Non-pigmented ciliary epithelial cell (primary cell): ENCODE results near the gene CACNA2D2.

Source experiments
- DNase-seq: peaks from one replicate; pipeline ENCODE4 v3.0.0-alpha.2; 2010; ENCODE audit warnings: low read depth

CACNA2D2 gene

DNA sequence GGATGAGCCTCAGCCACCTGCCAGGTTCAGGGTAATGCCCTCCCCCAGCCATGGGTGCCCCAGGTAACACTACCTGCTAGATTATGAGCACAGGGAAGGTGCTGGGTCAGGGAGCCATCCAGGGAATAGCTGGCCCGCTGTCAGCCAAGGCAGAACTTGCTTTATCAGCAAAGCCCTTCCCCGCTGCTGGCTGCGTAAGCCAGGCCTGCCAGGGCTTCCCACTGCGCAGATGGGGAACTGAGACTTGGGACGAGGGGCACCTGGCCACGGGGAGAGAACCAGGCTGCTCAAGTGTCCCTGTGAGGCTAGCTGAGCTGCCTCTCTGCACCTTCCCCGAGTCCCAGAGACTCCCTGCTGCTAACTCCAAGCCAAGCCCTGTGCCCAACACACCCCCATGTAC is 45.4 kb downstream of the CACNA2D2 start:
- DNase-seq = no peak

DNA sequence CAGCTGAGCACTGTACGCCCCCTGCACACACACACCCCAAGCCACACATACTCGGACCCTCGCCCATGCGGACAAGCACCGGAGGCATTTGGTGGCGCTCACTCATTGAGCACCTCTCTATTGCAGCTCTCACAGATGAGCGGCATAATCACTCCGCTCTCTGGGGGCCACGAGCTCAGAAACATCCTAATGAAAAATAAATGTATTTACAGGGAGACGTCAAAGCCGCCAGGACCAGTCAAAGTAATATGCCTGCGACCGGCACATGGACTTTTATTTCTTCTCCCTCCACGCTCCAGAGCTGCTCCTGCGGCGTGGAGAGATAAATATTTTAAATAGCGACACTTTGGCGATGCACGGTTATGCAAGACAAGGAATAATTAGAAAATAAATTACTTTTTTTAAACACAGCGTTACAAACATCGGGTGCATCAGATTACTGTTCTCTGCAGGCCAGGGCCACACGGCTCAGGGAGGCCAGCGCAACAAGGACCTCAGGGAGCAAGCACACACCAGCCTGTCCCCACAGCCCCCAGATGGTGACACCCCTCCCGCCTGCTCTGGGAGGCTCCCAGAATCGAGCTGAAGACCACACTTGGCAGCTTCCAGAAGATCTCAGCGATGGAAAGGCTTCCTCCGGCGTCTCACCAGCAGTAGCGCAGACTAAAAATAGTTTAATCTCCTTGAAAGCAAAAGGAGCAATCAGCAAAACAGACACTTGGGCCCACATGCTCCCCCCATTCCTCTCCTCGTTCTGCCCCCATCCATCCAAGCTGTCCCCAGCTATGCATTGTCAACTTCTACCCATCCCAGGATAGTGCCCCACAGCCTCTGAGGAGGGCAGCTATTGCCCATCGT is 48.0 kb downstream of the CACNA2D2 start:
- no peak for DNase-seq

DNA sequence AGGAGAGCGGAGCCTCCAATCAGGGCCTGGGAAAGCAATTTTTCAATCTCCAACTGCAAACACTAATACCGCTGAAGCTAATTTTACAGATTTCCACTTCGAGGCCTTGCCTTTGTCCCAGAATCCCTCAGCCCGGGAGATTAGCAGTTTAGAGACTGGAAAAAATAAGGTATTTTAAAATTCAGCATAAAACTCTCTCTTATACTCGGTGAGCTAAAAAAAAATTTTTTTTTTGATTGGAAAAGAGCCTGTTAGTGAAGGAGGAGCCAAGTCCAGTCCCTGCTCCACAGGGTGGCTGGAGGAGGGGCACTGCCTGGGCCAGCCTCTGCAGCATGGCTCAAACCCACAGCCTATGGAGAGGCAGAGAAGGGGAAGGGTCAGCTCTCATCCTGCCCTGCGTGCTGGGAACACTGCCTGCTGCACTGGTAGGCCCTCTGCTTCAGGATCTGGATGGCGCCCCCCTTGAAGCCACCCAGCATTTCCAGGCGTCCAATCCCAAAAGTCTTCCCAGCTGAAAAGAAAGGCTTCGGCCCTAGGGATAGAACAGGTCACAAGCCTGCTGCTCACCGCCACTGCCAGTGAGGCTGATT is 48.9 kb downstream of the CACNA2D2 start:
- no peak for DNase-seq

DNA sequence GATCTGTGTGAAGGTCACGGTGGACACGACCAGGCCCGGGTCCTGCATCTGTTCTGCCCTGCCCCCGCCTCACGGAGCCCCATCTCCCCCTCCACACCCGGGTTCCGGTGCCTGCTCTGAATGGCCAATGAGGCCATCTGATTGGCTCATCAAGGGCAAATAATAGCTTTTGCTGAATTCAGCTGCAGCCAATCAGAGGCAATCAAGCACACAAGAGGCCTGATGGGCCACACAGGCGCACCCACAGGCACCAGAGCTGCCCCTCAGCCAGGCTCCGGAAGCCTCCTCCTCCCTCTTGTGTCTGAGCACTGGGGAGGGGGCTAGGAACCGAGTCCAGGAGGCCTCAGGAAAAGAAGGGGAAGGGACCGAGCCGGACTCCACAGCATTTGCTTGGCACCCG is 49.5 kb downstream of the CACNA2D2 start:
- DNase-seq = no peak

DNA sequence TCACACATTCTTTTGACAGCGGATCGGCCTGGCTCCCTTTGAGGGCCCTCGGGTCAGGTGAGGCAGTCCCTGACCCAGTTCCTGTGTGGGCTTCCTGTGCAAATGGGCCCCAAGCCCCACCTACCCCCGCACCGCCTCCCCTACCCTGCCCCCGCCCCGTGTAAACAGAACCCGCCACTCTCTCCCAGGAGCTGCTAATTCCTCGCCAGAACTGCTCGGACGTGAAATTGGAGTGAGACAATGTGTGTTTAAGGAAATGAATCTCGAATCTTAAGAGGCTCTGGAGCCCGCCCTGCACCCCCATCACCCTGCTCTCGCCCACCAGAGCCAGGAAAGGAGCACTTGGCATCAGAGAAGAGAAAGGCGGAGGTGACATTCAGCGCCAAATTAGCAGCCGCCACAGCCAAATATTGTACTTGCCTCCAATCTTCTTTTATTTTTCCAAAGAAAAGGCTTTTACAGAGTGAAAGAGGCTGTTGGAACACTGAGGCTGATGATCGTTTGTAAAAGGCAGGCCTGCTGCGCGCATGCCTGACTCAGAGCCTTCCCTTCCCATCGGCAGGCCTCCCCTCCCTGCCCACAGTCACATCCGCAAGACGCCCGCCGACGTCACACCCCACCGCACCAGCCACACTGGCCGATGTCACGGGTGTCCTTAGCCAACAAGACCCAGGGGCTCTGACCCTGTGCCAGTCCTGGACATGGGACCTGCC is 53.1 kb downstream of the CACNA2D2 start:
- peak; percentile 15 for DNase-seq

DNA sequence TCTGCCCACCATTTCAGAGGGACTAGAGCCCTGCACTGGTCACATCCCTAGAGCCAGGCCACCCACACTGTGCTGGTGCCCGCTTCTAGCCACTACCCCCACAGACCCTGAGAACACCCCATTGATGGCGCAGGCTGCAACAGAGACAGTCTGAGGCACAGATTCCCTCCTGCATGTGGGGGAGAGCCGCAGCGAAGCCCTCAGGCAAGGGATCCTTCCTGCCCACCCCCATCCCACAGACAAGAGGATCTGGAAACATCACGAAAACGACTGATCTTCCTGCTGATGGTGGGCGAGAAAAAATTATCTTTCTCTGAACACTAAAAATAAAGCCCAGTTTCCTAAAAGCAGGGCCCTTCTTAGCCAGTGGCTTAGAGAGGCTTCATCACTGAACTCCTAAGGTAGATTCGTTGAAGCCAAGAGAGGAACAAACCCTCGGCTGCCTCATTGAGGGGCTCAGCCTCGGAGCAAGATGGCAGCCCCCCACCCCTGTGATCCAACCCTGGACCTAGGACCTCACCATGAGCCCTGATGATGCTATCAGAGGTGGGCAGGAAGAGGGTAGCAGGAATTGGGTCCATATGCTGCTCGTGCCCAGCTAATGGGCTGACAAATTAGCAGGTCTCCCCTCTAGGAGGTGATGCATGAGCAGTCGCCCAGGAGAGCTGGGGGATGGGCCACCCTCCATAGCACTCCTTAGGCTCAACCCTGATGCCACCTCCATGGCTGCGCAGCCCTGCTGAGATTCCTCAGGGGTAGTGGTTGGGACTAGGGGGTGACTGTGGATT is 54.5 kb downstream of the CACNA2D2 start:
- DNase-seq = no peak

DNA sequence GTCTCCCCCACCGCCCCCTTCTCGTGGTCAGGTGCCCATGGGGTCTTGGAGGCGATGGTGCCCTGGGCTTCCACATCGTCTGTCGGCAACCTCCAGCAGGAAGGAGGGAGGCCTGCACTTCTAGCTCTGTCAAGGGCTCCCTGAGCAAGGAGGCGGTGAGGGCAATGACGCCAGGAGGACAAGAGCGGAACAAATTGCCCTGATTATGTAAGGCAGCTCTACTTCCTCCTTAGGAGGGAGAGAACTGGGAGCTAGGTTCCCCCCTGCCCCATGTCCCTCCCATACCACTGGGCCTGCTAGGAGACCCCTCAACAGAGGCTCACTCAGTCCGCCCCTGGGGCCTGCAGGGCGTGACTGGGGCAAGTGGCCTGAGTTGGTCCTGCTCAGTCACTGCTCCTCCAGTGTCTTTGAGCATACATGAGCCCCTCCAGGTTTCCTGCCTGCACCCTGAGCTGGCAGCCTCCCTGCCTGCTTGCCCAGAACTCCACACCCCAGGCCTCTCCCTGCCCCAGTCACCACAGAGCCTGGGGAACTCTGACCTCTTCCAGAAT is 56.1 kb downstream of the CACNA2D2 start:
- DNase-seq = no peak

DNA sequence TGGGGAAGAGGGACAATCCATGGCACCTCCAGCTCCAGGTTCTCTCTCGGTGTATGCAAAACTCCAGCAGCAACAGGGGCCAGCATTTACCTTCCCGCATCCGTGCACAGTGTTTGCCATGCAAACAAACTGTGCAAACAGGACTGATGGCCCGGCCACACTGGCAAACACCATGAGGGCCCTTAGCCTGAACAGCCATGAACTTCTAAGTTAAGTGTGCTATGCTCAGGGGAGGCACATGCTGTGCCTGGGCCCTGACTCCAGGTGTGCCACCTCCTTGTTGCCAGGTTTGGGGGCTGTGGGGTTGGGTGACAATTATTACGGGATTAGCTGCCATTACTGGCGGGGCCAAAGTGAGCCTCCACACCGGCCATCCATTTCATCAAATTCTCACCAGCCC is 57.5 kb downstream of the CACNA2D2 start:
- DNase-seq = no peak

DNA sequence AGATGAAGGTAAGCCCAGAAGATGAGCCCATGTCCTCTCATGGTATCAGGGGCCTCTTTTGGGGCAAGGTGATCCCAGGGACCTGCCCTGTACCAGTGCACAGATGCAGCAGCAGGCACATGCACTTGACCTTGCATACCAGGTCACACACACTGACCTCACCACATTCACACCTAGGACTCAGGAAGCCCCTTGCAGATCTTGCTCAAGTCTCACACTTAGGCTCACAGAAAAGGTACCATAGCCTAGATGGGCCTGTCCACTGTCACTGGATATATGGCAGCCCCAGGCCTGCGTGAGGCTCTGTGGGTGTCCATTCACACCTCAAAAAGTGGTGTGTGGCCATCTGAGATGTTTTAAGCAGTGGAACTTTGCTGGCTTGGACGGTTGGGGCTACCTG is 58.7 kb downstream of the CACNA2D2 start:
- no peak for DNase-seq

DNA sequence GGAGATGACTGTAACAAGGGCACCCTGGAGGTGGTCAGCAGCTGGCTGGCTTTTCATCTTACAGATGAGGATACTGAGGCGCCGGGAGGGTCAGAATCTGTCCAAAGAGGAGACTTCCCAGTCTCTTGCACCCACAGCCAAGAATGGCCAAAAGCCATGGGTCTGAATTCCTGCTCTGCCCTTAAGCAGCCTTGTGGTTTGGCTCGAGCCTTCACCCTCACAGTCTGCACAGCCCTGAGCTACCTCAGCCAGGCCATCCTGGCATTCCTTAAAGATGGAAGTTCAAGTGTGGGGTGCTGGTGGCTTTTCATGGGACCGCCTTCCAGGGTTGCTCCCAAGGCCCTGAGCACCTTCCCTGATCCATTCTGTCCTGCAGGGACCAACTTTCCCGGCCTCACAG is 59.2 kb downstream of the CACNA2D2 start:
- no peak for DNase-seq

DNA sequence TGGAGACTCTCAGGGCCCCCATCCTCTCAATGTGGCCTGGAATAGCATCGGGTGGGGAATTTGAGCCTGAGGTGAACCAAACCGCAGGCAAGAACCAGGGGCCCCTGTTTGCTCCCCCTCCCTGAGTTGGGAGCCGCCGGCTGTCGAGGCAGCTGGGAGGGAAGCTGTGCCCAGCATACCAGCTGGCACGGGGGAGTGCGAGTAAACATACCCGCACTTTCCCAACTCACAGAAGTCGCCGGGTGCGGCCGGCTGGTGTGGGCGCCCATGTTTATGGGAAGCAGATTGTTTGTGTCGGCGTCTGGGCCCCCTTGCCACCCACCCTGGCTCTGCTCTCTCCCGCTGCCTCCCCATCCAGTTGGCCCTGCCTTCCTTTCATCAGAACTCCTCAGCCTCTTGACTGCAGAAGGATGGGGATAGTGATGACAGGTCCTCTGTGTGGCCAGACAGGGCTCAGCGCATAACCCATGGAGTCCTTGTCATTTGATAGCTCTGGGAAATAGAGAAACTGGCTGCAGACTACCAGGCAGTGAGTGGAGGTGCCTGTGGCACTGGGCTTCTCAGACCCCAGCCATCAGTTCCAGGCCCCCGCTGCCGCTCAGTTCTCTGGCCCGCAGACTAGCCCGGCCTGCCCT is 60.4 kb downstream of the CACNA2D2 start:
- no peak for DNase-seq

DNA sequence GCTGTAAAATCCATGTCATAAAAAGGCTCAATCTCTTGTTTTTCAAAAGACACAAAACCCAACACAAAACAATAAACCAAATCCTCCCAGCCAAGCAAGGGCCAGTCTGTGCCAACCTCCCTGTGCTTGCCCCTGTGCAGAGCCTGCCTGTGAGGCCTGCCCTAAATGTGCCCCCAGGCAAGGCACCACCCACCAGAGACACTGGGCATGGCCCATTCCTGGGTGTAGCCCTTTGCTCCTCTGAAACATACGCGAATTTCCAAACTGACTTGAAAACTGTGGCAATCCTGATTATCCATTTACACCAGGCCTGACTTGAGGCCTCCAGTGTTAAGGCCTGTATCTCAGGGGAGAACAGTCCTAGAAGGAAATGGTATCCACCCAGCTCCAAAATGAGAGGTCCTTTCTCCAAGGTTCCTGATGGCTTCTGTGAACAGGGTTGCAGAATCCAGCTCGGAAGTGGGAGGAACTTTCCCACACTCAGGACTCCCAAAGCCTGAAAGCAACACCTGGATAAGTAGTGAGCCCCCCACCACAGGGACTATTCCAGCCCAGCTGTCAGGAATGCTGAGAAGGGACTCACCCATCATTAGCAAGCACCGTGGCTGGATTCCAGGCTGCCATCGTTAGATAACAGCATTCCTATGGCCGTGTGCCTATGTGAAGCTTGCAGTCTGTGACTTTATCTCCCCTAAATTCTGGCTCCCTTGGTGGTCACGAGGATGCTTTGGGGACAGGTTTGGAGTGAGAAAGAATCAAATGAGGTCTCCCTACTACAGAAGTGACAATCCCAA is 61.8 kb downstream of the CACNA2D2 start:
- DNase-seq = no peak

DNA sequence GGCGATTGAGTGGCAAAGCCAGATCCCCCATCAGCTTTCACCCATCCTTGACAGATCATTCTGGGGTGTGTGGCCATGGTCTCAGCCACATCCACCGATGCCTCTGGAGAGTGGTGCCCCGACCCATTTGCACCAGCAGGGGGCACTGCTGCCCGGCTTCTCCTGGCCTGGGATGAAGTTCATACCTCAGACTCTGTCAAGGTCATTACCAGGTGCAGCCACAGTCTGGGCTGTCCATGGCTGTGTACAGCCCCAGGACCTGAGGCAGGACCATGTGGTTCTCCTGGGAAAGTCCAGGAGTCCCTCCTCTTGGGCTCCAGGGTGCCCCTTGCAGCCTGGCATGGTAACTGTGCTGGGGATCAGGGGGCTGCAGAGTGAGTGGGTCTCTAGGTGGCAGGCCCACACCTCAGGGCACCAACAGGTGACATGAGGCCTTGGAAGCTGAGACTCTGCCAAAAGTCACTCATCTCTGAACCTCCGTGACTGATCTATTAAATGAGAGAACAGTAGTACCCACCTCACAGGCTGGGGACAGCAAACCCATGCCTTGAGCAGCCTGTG is 67.2 kb downstream of the CACNA2D2 start:
- no peak for DNase-seq

DNA sequence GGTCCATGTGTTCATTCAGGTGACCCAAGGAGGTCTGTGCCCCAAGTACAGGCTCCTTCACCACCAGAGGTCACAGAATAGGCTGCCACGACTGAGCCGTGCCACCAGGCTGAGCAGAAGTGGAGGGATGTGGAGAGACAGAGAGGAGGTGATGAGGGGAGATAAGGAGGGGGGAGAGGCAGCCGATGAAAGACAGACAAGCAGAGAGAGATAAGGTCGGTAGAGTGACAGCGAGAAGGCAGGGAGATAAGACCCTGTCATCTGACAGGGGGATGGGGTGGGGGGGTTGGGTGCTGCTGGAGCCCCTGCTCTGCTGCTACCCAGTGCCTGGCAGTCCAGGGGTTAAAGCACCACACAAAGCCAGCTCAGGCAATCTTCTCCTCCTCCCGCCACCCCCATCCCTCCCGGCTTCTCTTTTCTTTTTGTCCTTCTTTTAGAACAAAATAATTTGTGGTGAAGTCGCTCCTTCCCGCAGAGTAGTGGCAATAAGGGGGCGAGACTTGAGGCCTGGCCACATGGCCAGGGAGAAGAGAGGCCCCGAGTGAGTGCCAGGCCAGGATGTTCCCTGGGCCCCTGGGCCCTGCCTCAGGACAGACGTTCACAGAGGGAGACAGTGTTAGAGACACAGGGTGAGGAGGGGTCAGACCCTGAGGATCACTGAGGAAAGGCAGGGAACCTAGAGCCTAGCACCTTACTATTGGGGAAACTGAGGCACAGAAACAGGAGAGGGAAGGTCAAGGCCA is 67.9 kb downstream of the CACNA2D2 start:
- DNase-seq = no peak

DNA sequence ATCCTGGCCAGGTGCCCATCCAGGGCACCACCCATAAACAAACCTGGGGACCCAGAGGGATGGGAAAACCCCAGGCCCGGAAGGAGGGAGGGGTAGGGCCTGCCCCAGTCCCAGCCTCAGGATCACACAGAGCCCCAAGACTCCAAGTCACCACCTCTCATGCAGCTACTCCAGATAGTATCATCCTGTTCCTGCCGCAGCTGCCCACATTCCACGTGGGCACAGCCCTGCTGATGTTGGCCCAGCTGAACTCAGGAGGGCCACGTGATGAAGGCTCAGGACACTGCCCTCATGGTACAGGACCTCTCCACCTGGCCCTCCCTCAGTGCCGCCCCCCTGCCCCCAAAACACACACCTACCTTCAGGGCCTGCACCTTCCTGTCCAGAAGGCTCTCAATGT is 69.5 kb downstream of the CACNA2D2 start:
- no peak for DNase-seq

DNA sequence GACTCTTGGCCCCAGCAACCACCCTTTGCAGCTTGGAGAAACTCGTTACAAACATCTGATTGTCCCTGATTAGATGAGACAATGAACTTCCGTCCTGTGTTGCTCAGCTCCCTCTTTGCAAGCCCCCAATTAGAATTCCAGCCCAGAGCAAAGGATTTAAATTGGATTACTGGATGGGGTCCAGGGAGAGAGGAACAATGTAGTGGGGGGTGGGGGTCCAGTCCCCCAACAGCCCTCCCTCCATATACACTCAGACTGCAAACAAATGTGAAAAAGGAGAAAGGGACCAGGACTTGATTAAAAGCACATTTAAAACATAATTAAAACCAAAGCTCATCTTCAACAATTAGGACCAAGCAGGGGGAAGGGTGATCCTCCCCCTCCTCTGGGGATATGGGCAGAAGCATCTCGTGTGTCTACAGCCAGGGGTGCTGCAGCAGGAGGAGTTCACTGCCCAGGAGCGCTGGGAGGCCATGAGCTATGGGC is 72.4 kb downstream of the CACNA2D2 start:
- DNase-seq = no peak

DNA sequence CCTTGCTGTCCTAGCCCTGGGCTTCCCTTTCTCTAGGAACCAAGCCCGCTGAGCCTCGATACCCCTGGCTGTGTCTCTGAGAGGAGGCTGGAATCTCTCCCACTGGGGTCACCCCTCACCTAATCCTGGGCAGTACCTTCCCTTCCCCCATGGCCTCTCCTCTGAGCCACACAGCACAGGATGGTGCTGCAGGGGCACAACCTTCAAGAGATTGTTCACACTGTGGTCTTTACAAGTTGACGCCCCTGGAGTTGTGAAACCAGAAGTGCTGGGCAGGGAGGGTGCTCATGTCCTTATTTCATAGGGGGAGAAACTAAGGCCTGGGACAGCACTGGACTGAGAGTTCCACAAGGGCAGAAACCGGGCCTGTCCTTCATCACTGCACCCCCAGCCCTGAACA is 73.2 kb downstream of the CACNA2D2 start:
- no peak for DNase-seq

DNA sequence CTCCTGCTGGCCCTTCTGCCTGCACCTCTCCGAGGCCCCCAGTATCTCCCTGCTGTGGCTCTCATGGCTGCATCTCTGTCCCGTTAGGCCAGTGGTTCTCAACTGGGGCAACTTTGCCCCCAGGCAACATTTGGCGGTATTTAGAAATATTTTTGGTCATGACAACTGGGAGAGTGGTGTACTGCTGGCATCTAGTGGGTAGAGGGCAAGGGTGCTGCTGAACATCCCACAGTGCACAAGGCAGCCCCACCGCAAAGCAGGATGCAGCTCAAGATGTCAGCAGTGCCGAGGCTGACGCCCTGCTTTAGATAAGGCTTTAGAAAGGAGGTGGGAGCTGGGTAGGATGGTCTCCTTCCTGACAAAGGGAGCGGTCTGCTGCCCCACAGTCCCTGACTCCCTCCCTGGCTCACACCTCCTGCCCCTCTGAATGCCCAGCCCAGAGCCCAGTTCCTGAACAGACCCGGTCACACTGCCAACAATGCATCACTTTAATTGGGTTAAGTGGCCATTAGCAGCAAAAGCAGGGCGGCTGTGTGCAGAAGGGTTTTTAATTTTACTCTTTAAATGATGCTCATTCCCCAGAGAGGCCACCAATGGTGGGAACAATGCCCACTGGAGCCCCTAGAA is 75.3 kb downstream of the CACNA2D2 start:
- DNase-seq = no peak

DNA sequence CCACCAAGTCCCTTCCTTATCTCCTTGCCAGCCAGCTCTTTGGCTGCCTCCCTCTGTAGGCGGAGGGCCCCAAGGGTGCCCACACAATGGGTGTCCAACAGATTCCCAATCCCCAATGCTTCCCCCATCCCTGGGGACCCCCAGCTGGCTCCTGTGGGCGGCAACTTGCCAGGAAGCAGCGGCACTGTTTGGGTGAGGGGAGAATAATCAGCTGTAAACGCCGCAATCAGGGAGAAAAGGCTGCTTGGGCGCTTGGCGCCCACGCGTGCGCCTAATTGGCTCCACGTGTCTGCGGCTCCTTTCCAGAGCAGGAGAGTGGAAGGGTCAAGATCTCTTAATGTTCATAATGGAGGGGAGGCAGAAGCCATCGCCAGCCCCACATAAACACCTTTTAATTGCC is 76.2 kb downstream of the CACNA2D2 start:
- no peak for DNase-seq
